HG03025 (cell line): ENCODE data around the gene RPUSD1.
"Not testable (repeated sequence)": the region's sequence is repeated elsewhere in the genome, so short reads cannot be mapped to it uniquely, and the experiment has no call there.

Experiments
- ATAC-seq: cut with Tn5 transposase; IDR thresholded peaks from one replicate; pipeline ENCODE4 v1.9.1; 2021; ENCODE audit warnings: mild to moderate bottlenecking, moderate library complexity; ENCODE audit not compliant: unreplicated experiment, low FRiP score

RPUSD1 gene

GRCh38 chr16:754121-754607 is 34.0 kb downstream of the RPUSD1 start:
- ATAC-seq, result not testable (repeated sequence)

GRCh38 chr16:752007-752312 is 36.2 kb downstream of the RPUSD1 start:
- no peak for ATAC-seq

GRCh38 chr16:751152-752006 is 36.8 kb downstream of the RPUSD1 start:
- ATAC-seq, result no peak

- ATAC-seq, result no peak
Measured at GRCh38 chr16:750485-750884, 37.7 kb downstream of the RPUSD1 start.

GRCh38 chr16:749010-749409 is 39.2 kb downstream of the RPUSD1 start:
- no peak for ATAC-seq

- ATAC-seq, result no peak
Measured at GRCh38 chr16:747978-748746, 40.0 kb downstream of the RPUSD1 start.

- no peak for ATAC-seq
Measured at GRCh38 chr16:746637-747036, 41.5 kb downstream of the RPUSD1 start.

GRCh38 chr16:745739-746138 is 42.4 kb downstream of the RPUSD1 start:
- no peak for ATAC-seq

GRCh38 chr16:743794-744500 is 44.2 kb downstream of the RPUSD1 start:
- no peak for ATAC-seq

- not testable (repeated sequence) for ATAC-seq
Measured at GRCh38 chr16:742894-743293, 45.3 kb downstream of the RPUSD1 start.

GRCh38 chr16:741986-742629 is 46.1 kb downstream of the RPUSD1 start:
- no peak for ATAC-seq

GRCh38 chr16:740764-741505 is 47.2 kb downstream of the RPUSD1 start, which contains the start of gene CIAO3:
TSS of gene CIAO3 (minus strand) at chr16:740997. CDS start at chr16:740985, 12 bp downstream.
- ATAC-seq, result peak; percentile 46

- ATAC-seq, result no peak
Measured at GRCh38 chr16:740459-740763, 47.8 kb downstream of the RPUSD1 start.

- no peak for ATAC-seq
Measured at GRCh38 chr16:739560-740458, 48.4 kb downstream of the RPUSD1 start.

- ATAC-seq, result no peak
Measured at GRCh38 chr16:736936-737481, 51.2 kb downstream of the RPUSD1 start.

GRCh38 chr16:735982-736453 is 52.2 kb downstream of the RPUSD1 start:
- no peak for ATAC-seq

GRCh38 chr16:734981-735881 is 53.0 kb downstream of the RPUSD1 start:
- ATAC-seq, result no peak
